ENCODE measurements around the gene TOMM20. TPM values are rescaled to one million over a fixed set of nuclear protein-coding genes. Genes with fewer than 3 reads are reported as not detected.

The TOMM20 gene
- total RNA-seq, 1 donor from 2014 or later, result 143 TPM

DNA sequence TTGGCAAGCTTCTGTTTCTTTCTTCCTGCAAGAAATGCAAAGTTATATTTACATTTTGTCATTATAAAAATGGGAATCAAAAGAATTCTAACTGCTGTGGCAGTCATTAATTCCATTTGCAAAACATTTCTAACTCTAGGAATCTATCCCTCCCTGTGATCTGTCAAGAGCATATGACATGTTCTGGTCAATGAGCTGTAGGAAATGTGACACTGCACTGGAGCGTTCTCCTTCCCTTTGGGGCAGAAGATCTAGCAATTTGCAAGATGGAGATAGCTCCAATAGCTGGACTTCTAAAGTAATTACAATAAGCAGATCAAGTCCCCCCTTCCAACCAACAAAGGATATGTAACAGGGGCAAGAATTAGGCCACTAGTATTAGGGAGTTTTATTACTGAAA is 6.3 kb downstream of the TOMM20 start:
- no peak for FAIRE-seq
- H3K9me3 ChIP-seq (ENCODE audit: insufficient read depth, low read depth, low read length), result no peaks in the 10 kb centered on the region
- H2AFZ ChIP-seq (ENCODE audit: low read depth, low read length), result no peak overlapping the region
- H4K20me1 ChIP-seq (ENCODE audit: insufficient read depth, low read length), result peaks cover 97% of the 10 kb centered on the region
- peaks cover 99% of the 10 kb centered on the region for H3K79me2 ChIP-seq (ENCODE audit: insufficient read depth, low read length)
- H3K4me2 ChIP-seq (ENCODE audit: low read length), result peak overlapping the region; percentile 16
- H3K9me3 Mint-ChIP-seq (ENCODE audit: unreplicated experiment), result no peaks in the 10 kb centered on the region
- no peak overlapping the region for H3K4me3 Mint-ChIP-seq (ENCODE audit: unreplicated experiment)
- H3K27me3 ChIP-seq (ENCODE audit: insufficient read depth, low read length), result no peaks in the 10 kb centered on the region
- peaks cover 18% of the 10 kb centered on the region for H3K4me1 Mint-ChIP-seq (ENCODE audit: low read depth, unreplicated experiment)
- TF ChIP-seq, protein P1, sequence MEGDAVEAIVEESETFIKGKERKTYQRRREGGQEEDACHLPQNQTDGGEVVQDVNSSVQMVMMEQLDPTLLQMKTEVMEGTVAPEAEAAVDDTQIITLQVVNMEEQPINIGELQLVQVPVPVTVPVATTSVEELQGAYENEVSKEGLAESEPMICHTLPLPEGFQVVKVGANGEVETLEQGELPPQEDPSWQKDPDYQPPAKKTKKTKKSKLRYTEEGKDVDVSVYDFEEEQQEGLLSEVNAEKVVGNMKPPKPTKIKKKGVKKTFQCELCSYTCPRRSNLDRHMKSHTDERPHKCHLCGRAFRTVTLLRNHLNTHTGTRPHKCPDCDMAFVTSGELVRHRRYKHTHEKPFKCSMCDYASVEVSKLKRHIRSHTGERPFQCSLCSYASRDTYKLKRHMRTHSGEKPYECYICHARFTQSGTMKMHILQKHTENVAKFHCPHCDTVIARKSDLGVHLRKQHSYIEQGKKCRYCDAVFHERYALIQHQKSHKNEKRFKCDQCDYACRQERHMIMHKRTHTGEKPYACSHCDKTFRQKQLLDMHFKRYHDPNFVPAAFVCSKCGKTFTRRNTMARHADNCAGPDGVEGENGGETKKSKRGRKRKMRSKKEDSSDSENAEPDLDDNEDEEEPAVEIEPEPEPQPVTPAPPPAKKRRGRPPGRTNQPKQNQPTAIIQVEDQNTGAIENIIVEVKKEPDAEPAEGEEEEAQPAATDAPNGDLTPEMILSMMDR (IDR thresholded peaks at IDR 0.05; ENCODE audit: insufficient read depth, low read depth, low read length), result no peak
- TF ChIP-seq EZH2 (IDR thresholded peaks at IDR 0.05; ENCODE audit: insufficient read depth, low read length), result no peak
- peaks cover 9% of the 10 kb centered on the region for H3K36me3 Mint-ChIP-seq (ENCODE audit: low read depth, unreplicated experiment)
- no peak overlapping the region for H3K4me3 ChIP-seq (ENCODE audit: insufficient read depth, low read depth, low read length)
- no peaks in the 10 kb centered on the region for H3K27me3 Mint-ChIP-seq (ENCODE audit: low read depth, unreplicated experiment)
- DNase-seq (ENCODE audit: low read depth), result no peak
- H3K36me3 ChIP-seq (ENCODE audit: insufficient read depth, low read length), result peaks cover 32% of the 10 kb centered on the region
- peaks cover 6% of the 10 kb centered on the region for H3K4me1 ChIP-seq (ENCODE audit: insufficient read depth, low read length)
- H3K27ac ChIP-seq (ENCODE audit: low read depth, low read length), result no peak overlapping the region
- no peak overlapping the region for H3K27ac Mint-ChIP-seq (ENCODE audit: unreplicated experiment)
- peak overlapping the region; percentile 10 for H3K9ac ChIP-seq (ENCODE audit: low read length)

DNA sequence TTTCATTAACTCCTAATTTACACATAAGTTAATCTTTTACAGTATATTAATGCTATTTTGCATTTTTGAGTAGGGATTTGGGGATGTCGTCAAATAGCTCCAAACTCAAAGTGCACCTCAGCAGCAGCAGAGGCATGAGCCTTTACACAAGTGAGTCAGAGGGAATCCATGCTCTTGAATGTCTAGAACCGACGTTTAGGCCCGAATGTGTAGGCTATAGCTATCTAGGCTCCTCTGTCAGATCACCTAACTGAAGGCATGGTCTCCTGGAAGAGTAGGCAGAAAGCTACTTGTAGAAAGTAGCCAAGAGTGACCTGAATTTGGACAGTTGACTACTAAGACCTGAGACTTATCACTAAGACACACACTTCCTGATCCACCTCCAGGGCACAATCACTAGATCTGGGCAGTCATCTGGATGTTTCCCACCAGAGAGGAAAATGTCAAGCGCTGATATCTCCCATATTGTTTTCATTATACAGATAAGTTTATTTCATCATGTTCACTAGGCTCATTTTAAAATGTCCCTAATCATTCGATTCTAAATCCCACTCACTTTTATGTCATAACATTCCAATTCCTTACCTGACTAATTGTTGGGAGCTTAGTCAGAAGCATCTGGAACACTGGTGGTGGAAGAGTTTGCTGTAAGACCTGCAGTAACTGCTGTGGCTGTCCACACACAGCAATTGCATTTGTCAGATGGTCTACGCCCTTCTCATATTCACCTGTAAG is 15.3 kb downstream of the TOMM20 start:
- FAIRE-seq (no peak), DNase-seq (ENCODE audit: low read depth) (no peak)
- Mint-ChIP-seq H3K4me3 (ENCODE audit: unreplicated experiment) (no peak overlapping the region), H3K27me3 (ENCODE audit: low read depth, unreplicated experiment) (no peaks in the 10 kb centered on the region), H3K27ac (ENCODE audit: unreplicated experiment) (peak overlapping the region; percentile 55), H3K36me3 (ENCODE audit: low read depth, unreplicated experiment) (peaks cover 33% of the 10 kb centered on the region), H3K9me3 (ENCODE audit: unreplicated experiment) (no peaks in the 10 kb centered on the region), H3K4me1 (ENCODE audit: low read depth, unreplicated experiment) (peaks cover 19% of the 10 kb centered on the region)
- no peaks in the 10 kb centered on the region for H3K9me3 ChIP-seq (ENCODE audit: insufficient read depth, low read depth, low read length)
- no peaks in the 10 kb centered on the region for H3K27me3 ChIP-seq (ENCODE audit: insufficient read depth, low read length)
- H3K9ac ChIP-seq (ENCODE audit: low read length), result no peak overlapping the region
- H3K4me3 ChIP-seq (ENCODE audit: insufficient read depth, low read depth, low read length), result no peak overlapping the region
- H3K36me3 ChIP-seq (ENCODE audit: insufficient read depth, low read length), result peaks cover 70% of the 10 kb centered on the region
- H3K79me2 ChIP-seq (ENCODE audit: insufficient read depth, low read length), result peaks cover 63% of the 10 kb centered on the region
- H3K4me1 ChIP-seq (ENCODE audit: insufficient read depth, low read length), result no peaks in the 10 kb centered on the region
- no peak overlapping the region for H3K27ac ChIP-seq (ENCODE audit: low read depth, low read length)
- no peak for TF ChIP-seq EZH2 (IDR thresholded peaks at IDR 0.05; ENCODE audit: insufficient read depth, low read length)
- TF ChIP-seq, protein P1 (IDR thresholded peaks at IDR 0.05; ENCODE audit: insufficient read depth, low read depth, low read length), result no peak
- peaks cover 60% of the 10 kb centered on the region for H4K20me1 ChIP-seq (ENCODE audit: insufficient read depth, low read length)
- no peak overlapping the region for H2AFZ ChIP-seq (ENCODE audit: low read depth, low read length)
- H3K4me2 ChIP-seq (ENCODE audit: low read length), result no peak overlapping the region
